VCaP (cell line): ENCODE measurements around the gene FLT1.

Source experiments
- H3K27ac ChIP-seq: fragments of 450-650 bp; 2 replicates; pipeline ENCODE4 v1.5.1; 2017
- CTCF ChIP-seq: fragments of 450-650 bp; conservative IDR thresholded peaks from 2 replicates; pipeline ENCODE4 v1.5.1; 2017; ENCODE audit warnings: mild to moderate bottlenecking, moderate library complexity

Gene FLT1

GRCh38 chr13:28339419-28339818 is 155.5 kb downstream of the FLT1 start:
- H3K27ac ChIP-seq, result no peak overlapping the region
- no peak for TF ChIP-seq CTCF

- no peak for TF ChIP-seq CTCF
- no peak overlapping the region for H3K27ac ChIP-seq
Measured at GRCh38 chr13:28338742-28339141, 156.2 kb downstream of the FLT1 start.

- no peak overlapping the region for H3K27ac ChIP-seq
- no peak for TF ChIP-seq CTCF
Measured at GRCh38 chr13:28338006-28338574, 156.8 kb downstream of the FLT1 start.

- no peak overlapping the region for H3K27ac ChIP-seq
- no peak for TF ChIP-seq CTCF
Measured at GRCh38 chr13:28337166-28338005, 157.5 kb downstream of the FLT1 start.

- no peak overlapping the region for H3K27ac ChIP-seq
- no peak for TF ChIP-seq CTCF
Measured at GRCh38 chr13:28336193-28336657, 158.7 kb downstream of the FLT1 start.

GRCh38 chr13:28333204-28333881 is 161.6 kb downstream of the FLT1 start:
- H3K27ac ChIP-seq, result no peak overlapping the region
- no peak for TF ChIP-seq CTCF
